AG04450 (cell line): ENCODE results near the gene NOL7. TPM values are rescaled to one million over a fixed set of nuclear protein-coding genes. Genes with fewer than 3 reads are reported as not detected.

ENCODE experiments used
- CTCF ChIA-PET: fragments of 300-600, 350-600 bp; formaldehyde crosslinking; extraction: SDS; loops from one replicate; lab custom pipeline; 2022; ENCODE audit warnings: antibody characterized with exemption, inconsistent platforms; lab: Charles Lee
- POLR2A ChIA-PET: fragments of 350-600 bp; formaldehyde crosslinking; extraction: SDS; loops from one replicate; lab custom pipeline; 2021; ENCODE audit warnings: antibody characterized with exemption, inconsistent platforms; lab: Yijun Ruan, JAX
- DNase-seq: peaks from one replicate; pipeline ENCODE4 v3.0.0-alpha.2; 2011; ENCODE audit warnings: low read depth, low spot score
- H3K27ac ChIP-seq: one replicate; pipeline ENCODE4 v1.5.1; 2012; ENCODE audit warnings: low read depth, low read length, control low read depth
- H3K27me3 ChIP-seq: one replicate; pipeline ENCODE4 v1.6.0; 2012; ENCODE audit warnings: low read length; ENCODE audit not compliant: control insufficient read depth, insufficient read depth
- H3K4me3 ChIP-seq: 2 replicates; pipeline ENCODE4 v1.5.1; 2011; ENCODE audit warnings: mild to moderate bottlenecking, low read depth, low read length, control low read depth
- H3K9me3 ChIP-seq: 2 replicates; pipeline ENCODE4 v1.5.1; 2012; ENCODE audit warnings: low read length; ENCODE audit not compliant: control insufficient read depth, insufficient read depth
- CTCF ChIP-seq: IDR thresholded peaks from 2 replicates; pipeline ENCODE4 v1.5.1; 2011; ENCODE audit warnings: low read depth, low read length, control low read depth, inconsistent platforms
- polyA plus RNA-seq: library from polyadenylated mRNA; depleted of rRNA; stranded (reverse); fragments of >200 nt; gene quantifications from 2 replicates; pipeline ENCODE4 v1.2.3, GENCODE V29; 2011

NOL7 gene
- polyA plus RNA-seq, 1 experiment, result 46.6 TPM

DNA sequence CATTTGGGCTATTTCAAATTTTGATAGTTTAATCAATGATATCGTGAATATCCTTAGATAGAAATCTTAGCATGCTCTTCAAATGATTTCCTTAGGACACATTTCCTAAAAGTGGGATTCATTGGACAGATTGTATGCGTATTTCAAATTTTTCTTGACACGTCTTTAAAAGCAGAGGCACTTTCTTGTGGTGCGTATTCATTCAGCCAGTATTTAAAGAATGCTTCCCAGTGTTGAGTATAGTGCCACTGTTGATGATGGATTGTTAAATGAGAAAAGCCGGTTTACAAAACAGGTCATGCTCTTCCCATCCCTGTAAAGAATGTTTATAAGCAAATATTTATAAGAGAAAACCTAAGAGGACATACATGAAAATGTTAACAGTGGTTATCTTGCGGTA lies 15.1 kb upstream of the NOL7 start:
- H3K9me3 ChIP-seq, result no peaks in the 10 kb centered on the region
- H3K27ac ChIP-seq, result no peak overlapping the region
- no peaks in the 10 kb centered on the region for H3K27me3 ChIP-seq
- no peak overlapping the region for H3K4me3 ChIP-seq
- TF ChIP-seq CTCF, result no peak
- DNase-seq, result no peak
- POLR2A ChIA-PET, result no interaction called here
- CTCF ChIA-PET, result no interaction called here

GRCh38 chr6:13604135-13604534 lies 11.0 kb upstream of the NOL7 start:
- no peak for TF ChIP-seq CTCF
- POLR2A ChIA-PET, result no interaction called here

DNA sequence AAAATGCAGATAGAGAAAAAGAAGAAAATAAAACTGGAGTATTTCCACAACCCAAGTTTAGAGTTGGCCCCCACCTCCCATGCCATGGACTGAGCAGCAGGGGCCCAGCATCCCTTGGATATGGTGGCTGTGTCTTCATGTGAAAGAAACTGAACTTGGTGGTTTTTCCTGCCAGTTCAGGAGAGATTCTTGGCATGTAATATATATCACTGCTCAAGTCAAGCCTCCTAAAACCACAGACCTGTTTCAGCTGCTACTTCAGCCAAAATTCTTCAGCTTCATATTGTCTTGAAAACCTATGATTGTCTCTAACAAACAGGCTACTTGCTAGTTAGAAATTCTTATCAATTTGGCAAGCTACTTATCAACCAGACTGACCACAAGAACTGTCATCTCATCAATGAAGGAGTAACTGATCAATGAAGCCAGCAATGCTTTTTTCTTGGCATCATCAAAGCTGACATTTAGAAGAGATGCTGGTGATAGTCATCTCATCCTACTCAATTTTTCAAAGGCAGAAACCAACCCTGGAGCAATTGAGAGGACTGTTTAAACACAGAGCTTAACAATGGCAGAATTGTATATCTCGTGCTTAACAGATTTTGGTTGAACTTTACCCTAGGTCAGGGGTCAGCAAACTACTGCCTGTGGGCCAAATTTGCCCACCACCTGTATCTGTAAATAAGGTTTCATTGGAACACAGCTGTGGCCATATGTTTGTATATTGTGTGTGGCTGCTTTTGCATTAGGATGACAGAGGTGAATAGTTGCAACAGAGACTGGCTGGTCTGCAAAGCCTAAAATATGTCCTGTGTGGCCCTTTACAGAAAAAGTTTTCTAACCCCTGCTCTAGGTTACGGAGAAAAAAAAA lies 10.4 kb upstream of the NOL7 start:
- POLR2A ChIA-PET, result interaction anchor here (0.9 kb wide), 1 partner anchor 10 kb away, joined by 3 read pairs; the partner anchor contains the start of gene NOL7

More at GRCh38 chr6:13604135-13604534, 11.0 kb upstream of the NOL7 start:
- H3K9me3 ChIP-seq, result no peaks in the 10 kb centered on the region
- CTCF ChIA-PET, result interaction anchor here (0.8 to 1.2 kb wide), 3 partner anchors 11 to 267 kb away, joined by 3 read pairs; partner anchors contain the start of gene NOL7
- H3K27me3 ChIP-seq, result no peaks in the 10 kb centered on the region
- H3K27ac ChIP-seq, result no peak overlapping the region
- no peak for DNase-seq
- no peak overlapping the region for H3K4me3 ChIP-seq

DNA sequence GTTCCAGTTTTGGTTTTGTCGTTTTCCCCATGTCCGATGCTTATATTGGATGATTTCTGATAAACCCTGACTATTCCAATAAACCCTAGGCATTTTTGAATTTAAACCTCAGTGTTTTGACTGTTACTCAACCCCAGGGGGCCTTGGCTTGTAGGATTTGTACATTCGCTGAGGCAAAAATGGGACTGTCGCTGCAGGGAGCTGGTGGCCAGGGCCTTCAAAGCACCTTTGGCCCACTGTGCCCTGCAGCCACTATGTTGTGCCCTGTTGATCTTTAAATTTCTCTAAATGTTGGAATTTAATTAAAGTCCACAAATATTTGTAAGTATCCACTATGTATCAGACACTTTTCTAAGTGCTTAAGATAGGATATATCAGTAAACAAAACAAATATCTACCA lies 9.5 kb upstream of the NOL7 start:
- no peak overlapping the region for H3K4me3 ChIP-seq
- no peaks in the 10 kb centered on the region for H3K9me3 ChIP-seq
- no peaks in the 10 kb centered on the region for H3K27me3 ChIP-seq
- CTCF ChIA-PET, result no interaction called here
- no peak for TF ChIP-seq CTCF
- no peak for DNase-seq
- H3K27ac ChIP-seq, result no peak overlapping the region
- POLR2A ChIA-PET, result no interaction called here

More for the DNA sequence above, 10.4 kb upstream of the NOL7 start:
- CTCF ChIA-PET, result interaction anchor here (0.8 to 1.2 kb wide), 3 partner anchors 11 to 267 kb away, joined by 3 read pairs; partner anchors contain the start of gene NOL7
- no peaks in the 10 kb centered on the region for H3K9me3 ChIP-seq
- H3K4me3 ChIP-seq, result no peak overlapping the region
- no peak overlapping the region for H3K27ac ChIP-seq
- no peaks in the 10 kb centered on the region for H3K27me3 ChIP-seq
- no peak for DNase-seq
- TF ChIP-seq CTCF, result no peak

- no peak for TF ChIP-seq CTCF
- ChIA-PET CTCF (interaction anchor here (5.6 kb wide), 1 partner anchor 37 kb away, joined by 37 read pairs; the partner anchor contains the start of gene SIRT5), POLR2A (no interaction called here)
- Histone ChIP-seq H3K27me3 (no peaks in the 10 kb centered on the region), H3K9me3 (peaks cover 5% of the 10 kb centered on the region; the same call in 1 of the 2 replicates), H3K27ac (no peak overlapping the region), H3K4me3 (no peak overlapping the region)
- no peak for DNase-seq
Measured at GRCh38 chr6:13611715-13612114, 3.4 kb upstream of the NOL7 start.
